Fibroblast of peridontal ligament (primary cell): ENCODE results near the gene HEPN1.

Source experiments
- DNase-seq: peaks from one replicate; pipeline ENCODE4 v3.0.0-alpha.2; 2010; ENCODE audit errors: extremely low read depth

HEPN1 gene

GRCh38 chr11:124899383-124900145 is 19.5 kb upstream of the HEPN1 start:
- no peak for DNase-seq

GRCh38 chr11:124900464-124900863 is 18.6 kb upstream of the HEPN1 start:
- peak; percentile 76 for DNase-seq

- no peak for DNase-seq
These were observed 16.4 kb upstream of the HEPN1 start for GRCh38 chr11:124902616-124903015.

- DNase-seq = peak; percentile 21
These were observed 3.3 kb upstream of the HEPN1 start for GRCh38 chr11:124915541-124916369.

GRCh38 chr11:124916370-124916710 is 2.7 kb upstream of the HEPN1 start:
- no peak for DNase-seq

GRCh38 chr11:124917115-124917637 is 1.9 kb upstream of the HEPN1 start:
- peak; percentile 55 for DNase-seq

GRCh38 chr11:124919898-124920297 is 848 bp downstream of the HEPN1 start:
- DNase-seq = no peak

- DNase-seq = no peak
These were observed 1.3 kb downstream of the HEPN1 start for GRCh38 chr11:124920356-124920755.

- peak; percentile 43 for DNase-seq
These were observed 2.0 kb downstream of the HEPN1 start for GRCh38 chr11:124920870-124921609.

GRCh38 chr11:124922831-124923230 is 3.8 kb downstream of the HEPN1 start:
- no peak for DNase-seq

- DNase-seq = no peak
These were observed 4.2 kb downstream of the HEPN1 start for GRCh38 chr11:124923296-124923695.

GRCh38 chr11:124928942-124929665 is 10.1 kb downstream of the HEPN1 start:
- no peak for DNase-seq

GRCh38 chr11:124930799-124931198 is 11.7 kb downstream of the HEPN1 start:
- DNase-seq = no peak

- peak; percentile 75 for DNase-seq
These were observed 16.0 kb downstream of the HEPN1 start for GRCh38 chr11:124934862-124935547.

- no peak for DNase-seq
These were observed 16.8 kb downstream of the HEPN1 start, which contains the start of gene HEPACAM for GRCh38 chr11:124935548-124936514. HEPACAM (minus strand) TSS chr11:124936047; CDS start chr11:124936006, 41 bp downstream.

GRCh38 chr11:124937336-124937935 is 18.4 kb downstream of the HEPN1 start:
- DNase-seq = no peak

GRCh38 chr11:124938206-124938765 is 19.2 kb downstream of the HEPN1 start:
- peak; percentile 63 for DNase-seq

GRCh38 chr11:124938970-124939369 is 19.9 kb downstream of the HEPN1 start:
- no peak for DNase-seq

GRCh38 chr11:124941703-124942102 is 22.7 kb downstream of the HEPN1 start:
- no peak for DNase-seq
